HG03575 (cell line): ENCODE measurements around the gene CDKAL1.
"Not testable (repeated sequence)": the region's sequence is repeated elsewhere in the genome, so short reads cannot be mapped to it uniquely, and the experiment has no call there.

Experiments
- ATAC-seq: cut with Tn5 transposase; IDR thresholded peaks from one replicate; pipeline ENCODE4 v1.9.1; 2021; ENCODE audit not compliant: unreplicated experiment, insufficient number of reproducible peaks, low FRiP score; ENCODE audit errors: extremely low read depth

The CDKAL1 gene

GRCh38 chr6:20626165-20626564 lies 91.9 kb downstream of the CDKAL1 start:
- ATAC-seq, result no peak

- no peak for ATAC-seq
Observed at GRCh38 chr6:20629509-20629908, 95.3 kb downstream of the CDKAL1 start.

GRCh38 chr6:20630136-20630535 lies 95.9 kb downstream of the CDKAL1 start:
- ATAC-seq, result no peak

- no peak for ATAC-seq
Observed at GRCh38 chr6:20630617-20631548, 96.6 kb downstream of the CDKAL1 start.

- ATAC-seq, result no peak
Observed at GRCh38 chr6:20631549-20631924, 97.3 kb downstream of the CDKAL1 start.

GRCh38 chr6:20632696-20633095 lies 98.4 kb downstream of the CDKAL1 start:
- no peak for ATAC-seq

GRCh38 chr6:20633566-20634340 lies 99.5 kb downstream of the CDKAL1 start:
- no peak for ATAC-seq

GRCh38 chr6:20639161-20639560 lies 104.9 kb downstream of the CDKAL1 start:
- ATAC-seq, result no peak

GRCh38 chr6:20640181-20640580 lies 105.9 kb downstream of the CDKAL1 start:
- ATAC-seq, result no peak

GRCh38 chr6:20642441-20642840 lies 108.2 kb downstream of the CDKAL1 start:
- ATAC-seq, result no peak

GRCh38 chr6:20644667-20645370 lies 110.6 kb downstream of the CDKAL1 start:
- ATAC-seq, result no peak

- not testable (repeated sequence) for ATAC-seq
Observed at GRCh38 chr6:20645572-20645971, 111.3 kb downstream of the CDKAL1 start.

- no peak for ATAC-seq
Observed at GRCh38 chr6:20647585-20647984, 113.3 kb downstream of the CDKAL1 start.

GRCh38 chr6:20649696-20650470 lies 115.6 kb downstream of the CDKAL1 start:
- ATAC-seq, result not testable (repeated sequence)

- ATAC-seq, result no peak
Observed at GRCh38 chr6:20652299-20653084, 118.2 kb downstream of the CDKAL1 start.

GRCh38 chr6:20653085-20653479 lies 118.8 kb downstream of the CDKAL1 start:
- no peak for ATAC-seq

- no peak for ATAC-seq
Observed at GRCh38 chr6:20655317-20655716, 121.1 kb downstream of the CDKAL1 start.

GRCh38 chr6:20657274-20657800 lies 123.1 kb downstream of the CDKAL1 start:
- ATAC-seq, result no peak
